GM21390 (cell line): ENCODE results near the gene TTLL11.
"Not testable (repeated sequence)": the region's sequence is repeated elsewhere in the genome, so short reads cannot be mapped to it uniquely, and the experiment has no call there.

Experiments
- ATAC-seq: cut with Tn5 transposase; IDR thresholded peaks from one replicate; pipeline ENCODE4 v1.9.1; 2021; ENCODE audit not compliant: unreplicated experiment

Gene TTLL11

GRCh38 chr9:122085260-122085659, 7.8 kb downstream of the TTLL11 start:
- no peak for ATAC-seq

GRCh38 chr9:122084026-122084675, 9.0 kb downstream of the TTLL11 start:
- no peak for ATAC-seq

GRCh38 chr9:122080986-122081385, 12.1 kb downstream of the TTLL11 start:
- no peak for ATAC-seq

- no peak for ATAC-seq
Measured at GRCh38 chr9:122078557-122078956, 14.6 kb downstream of the TTLL11 start.

- ATAC-seq: no peak
Measured at GRCh38 chr9:122076773-122077172, 16.3 kb downstream of the TTLL11 start.

- no peak for ATAC-seq
Measured at GRCh38 chr9:122076117-122076516, 17.0 kb downstream of the TTLL11 start.

- no peak for ATAC-seq
Measured at GRCh38 chr9:122075135-122076030, 17.7 kb downstream of the TTLL11 start.

- no peak for ATAC-seq
Measured at GRCh38 chr9:122071715-122072114, 21.4 kb downstream of the TTLL11 start.

GRCh38 chr9:122070728-122071515, 22.2 kb downstream of the TTLL11 start:
- no peak for ATAC-seq

- not testable (repeated sequence) for ATAC-seq
Measured at GRCh38 chr9:122066680-122067079, 26.4 kb downstream of the TTLL11 start.

GRCh38 chr9:122065923-122066629, 27.0 kb downstream of the TTLL11 start:
- ATAC-seq: no peak

GRCh38 chr9:122060481-122060880, 32.6 kb downstream of the TTLL11 start:
- no peak for ATAC-seq

- ATAC-seq: no peak
Measured at GRCh38 chr9:122059955-122060324, 33.2 kb downstream of the TTLL11 start.

- ATAC-seq: no peak
Measured at GRCh38 chr9:122059214-122059954, 33.7 kb downstream of the TTLL11 start.

- no peak for ATAC-seq
Measured at GRCh38 chr9:122058709-122059108, 34.4 kb downstream of the TTLL11 start.

- no peak for ATAC-seq
Measured at GRCh38 chr9:122058051-122058450, 35.1 kb downstream of the TTLL11 start.

- ATAC-seq: no peak
Measured at GRCh38 chr9:122057211-122057610, 35.9 kb downstream of the TTLL11 start.

GRCh38 chr9:122056484-122056883, 36.6 kb downstream of the TTLL11 start:
- no peak for ATAC-seq

GRCh38 chr9:122055701-122056100, 37.4 kb downstream of the TTLL11 start:
- ATAC-seq: no peak
